8988T (cell line): ENCODE data around the gene MTARC1.
A peak's percentile ranks its signal among the peaks of the same experiment; 100 is the strongest.

Experiments
- DNase-seq: peaks from one replicate; pipeline ENCODE4 v3.0.0; 2011

The MTARC1 gene

DNA sequence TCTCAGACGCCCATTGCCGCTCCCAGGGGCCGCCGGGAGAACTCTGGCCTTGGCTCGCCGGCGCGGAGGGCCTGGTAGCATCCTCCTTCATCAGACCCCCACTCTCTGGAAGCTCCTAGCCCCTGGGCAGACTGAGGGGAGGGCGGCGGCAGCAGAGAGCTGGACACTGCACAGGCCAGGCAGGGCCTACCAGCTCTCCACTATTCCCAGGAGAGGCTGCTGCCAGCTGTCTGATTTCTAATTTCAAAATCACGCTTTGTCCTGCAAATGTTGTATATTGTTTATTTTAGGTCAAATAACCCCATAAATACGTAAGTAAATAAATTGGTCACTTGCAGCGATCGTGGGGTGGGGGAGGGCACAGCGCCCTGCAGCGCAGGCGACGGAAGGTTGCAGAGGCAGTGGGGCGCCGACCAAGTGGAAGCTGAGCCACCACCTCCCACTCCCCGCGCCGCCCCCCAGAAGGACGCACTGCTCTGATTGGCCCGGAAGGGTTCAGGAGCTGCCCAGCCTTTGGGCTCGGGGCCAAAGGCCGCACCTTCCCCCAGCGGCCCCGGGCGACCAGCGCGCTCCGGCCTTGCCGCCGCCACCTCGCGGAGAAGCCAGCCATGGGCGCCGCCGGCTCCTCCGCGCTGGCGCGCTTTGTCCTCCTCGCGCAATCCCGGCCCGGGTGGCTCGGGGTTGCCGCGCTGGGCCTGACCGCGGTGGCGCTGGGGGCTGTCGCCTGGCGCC lies at the start of gene MTARC1:
TSS of gene MTARC1 (plus strand) at position 577 of the 732 bp plus-strand sequence. CDS start at position 609, 32 bp downstream.
- DNase-seq = peak; percentile 66

DNA sequence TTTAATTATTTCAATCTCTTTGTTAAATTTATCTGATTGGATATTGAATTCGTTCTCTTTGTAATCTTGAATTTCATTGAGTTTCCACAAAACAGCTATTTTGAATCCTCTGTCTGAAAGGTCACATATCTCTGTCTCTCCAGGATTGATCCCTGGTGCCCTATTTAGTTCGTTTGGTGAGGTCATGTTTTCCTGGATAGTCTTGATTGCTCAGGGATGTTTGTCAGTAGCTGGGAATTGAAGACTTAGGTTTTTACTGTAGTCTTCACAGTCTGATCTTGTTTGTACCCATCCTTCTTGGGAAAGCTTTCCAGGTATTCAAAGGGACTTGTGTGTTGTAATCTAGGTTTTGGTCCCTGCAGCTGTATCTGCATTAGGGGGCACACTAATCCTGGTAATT lies 45.4 kb upstream of the MTARC1 start:
- no peak for DNase-seq

DNA sequence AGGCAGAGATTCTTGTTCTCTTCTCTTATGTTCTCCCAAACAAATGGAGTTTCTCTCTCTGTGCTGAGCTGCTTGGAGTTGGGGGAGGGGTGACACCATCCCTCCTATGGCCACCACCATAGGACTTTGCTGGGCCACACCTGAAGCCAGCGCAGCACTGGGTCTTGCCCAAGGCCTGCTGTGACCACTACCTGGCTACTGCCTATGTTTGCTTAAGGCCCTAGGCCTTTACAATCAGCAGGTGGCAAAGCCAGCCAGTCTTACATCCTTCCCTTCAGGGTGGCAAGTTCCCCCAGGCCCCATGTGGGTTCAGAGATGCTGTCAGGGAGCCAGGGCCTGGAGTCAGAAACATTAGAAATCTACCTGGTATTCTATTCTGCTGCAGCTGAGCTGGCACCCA lies 44.9 kb upstream of the MTARC1 start:
- DNase-seq = no peak

DNA sequence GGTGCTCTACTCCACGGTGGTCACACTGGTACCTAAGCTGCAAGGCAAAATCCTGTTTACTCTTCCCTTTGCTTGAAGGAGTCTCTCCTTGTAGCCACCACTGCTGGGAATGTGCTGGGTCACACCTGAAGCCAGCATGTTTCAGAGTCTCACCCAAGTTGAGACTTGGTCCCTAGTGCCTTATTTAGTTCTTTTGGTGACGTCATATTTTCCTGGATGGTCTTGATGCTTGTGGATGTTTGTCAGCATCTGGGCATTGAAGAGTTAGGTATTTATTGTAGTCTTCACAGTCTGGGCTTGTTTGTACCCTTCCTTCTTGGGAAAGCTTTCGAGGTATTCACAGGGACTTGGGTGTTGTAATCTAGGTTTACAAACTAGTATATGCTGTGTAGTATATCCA lies 44.2 kb upstream of the MTARC1 start:
- DNase-seq = no peak

DNA sequence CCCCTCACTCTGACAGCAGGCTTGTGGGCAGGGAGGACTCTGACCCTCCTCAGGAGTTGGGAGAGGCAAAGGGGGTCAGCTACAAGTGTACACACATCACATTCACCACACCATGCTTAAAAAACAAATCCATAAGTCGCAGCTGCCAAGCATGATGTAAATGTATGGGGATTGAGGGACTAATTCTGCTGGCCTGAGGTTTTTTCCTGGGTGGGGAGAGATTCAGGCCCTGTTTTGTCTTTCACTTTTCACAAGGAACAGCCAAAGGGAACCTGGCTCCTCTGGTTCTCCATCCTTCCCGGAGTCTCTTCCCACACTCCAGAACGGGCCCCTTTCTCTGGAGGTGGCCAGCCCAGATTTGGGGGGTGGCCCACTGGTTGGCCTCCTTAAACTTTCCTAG lies 39.9 kb upstream of the MTARC1 start:
- no peak for DNase-seq

DNA sequence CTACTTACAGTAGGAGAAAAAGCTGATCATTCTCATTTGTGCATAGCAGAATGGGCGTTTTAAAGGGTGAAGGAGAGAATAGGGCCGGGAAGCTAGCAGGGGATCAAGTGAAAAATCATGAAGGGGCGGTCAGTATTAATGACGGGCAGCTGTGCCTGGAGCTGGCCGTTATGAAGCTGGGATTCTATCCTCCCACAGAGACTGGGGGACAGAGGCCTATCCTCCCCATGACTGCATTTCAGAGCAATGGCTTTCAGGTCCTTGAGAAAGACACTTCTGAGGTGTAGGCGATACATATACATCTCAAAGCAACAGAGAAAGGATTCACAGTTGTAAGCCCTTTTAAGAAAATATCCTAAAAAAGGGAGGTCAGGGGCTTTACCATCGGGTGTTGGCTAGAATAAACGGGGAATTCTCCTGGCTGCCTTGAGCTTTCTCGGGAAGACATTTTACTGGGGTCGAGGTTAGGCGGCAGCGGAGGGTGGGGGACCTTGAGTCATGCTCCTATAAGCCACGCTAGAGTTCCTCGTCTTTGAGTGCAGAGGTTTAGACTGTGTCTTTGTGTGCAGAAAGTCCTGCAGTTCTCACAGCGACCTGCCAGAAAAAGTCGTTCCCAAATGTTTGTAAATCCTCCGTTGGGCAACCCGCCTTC lies 39.1 kb upstream of the MTARC1 start:
- no peak for DNase-seq

DNA sequence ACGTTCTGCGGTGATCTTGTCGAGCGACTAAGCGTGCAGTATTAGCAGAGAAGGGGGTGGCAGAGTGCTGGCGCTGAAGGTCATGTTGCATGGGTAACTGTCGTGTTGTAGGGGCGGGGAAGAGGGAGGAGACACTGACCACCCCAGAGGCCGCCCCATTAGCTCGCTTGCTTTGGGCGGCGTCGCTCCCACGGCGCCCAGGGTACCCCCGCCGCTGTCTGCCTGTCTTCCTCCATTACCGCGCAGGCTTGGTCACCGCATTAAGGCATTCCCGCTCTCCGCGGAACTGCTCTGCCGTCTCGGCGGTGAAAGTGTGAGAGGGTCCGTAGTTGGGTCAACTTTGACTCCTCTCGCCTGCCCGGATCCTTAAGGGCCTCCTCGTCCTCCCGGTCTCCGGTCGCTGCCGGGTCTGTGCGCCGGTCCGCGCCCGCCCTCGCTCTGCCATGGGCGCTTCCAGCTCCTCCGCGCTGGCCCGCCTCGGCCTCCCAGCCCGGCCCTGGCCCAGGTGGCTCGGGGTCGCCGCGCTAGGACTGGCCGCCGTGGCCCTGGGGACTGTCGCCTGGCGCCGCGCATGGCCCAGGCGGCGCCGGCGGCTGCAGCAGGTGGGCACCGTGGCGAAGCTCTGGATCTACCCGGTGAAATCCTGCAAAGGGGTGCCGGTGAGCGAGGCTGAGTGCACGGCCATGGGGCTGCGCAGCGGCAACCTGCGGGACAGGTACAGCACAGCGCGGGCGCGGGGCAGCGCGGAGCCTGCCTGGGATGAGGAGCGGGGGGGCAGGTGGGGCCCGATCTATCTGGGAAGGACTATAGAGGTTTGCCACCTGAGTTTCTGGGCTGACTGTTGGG lies 38.4 kb upstream of the MTARC1 start, which contains the start of gene MTARC2:
TSS of gene MTARC2 (plus strand) at position 234 of the 846 bp plus-strand sequence. CDS start at position 444, 210 bp downstream.
- DNase-seq = peak; percentile 58

DNA sequence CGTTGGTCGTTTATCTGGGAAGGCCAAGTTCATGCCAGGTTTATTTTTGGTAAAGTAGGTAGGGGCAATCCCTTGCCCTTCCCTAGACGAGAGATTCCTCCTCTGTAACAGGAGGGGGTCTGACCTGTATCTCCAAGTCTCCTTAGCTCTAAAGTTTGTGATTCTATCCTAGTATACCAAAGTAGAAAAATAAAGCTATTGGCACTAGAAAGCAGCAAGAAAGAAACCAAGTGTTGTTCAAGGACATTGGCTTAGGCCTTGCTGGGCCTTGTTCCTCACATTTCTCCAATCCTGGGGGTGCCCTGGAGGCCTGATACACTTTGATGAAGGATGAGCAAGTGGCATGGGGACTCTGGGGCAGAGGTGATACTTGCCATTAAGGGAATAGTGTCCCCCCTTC lies 37.8 kb upstream of the MTARC1 start:
- no peak for DNase-seq

DNA sequence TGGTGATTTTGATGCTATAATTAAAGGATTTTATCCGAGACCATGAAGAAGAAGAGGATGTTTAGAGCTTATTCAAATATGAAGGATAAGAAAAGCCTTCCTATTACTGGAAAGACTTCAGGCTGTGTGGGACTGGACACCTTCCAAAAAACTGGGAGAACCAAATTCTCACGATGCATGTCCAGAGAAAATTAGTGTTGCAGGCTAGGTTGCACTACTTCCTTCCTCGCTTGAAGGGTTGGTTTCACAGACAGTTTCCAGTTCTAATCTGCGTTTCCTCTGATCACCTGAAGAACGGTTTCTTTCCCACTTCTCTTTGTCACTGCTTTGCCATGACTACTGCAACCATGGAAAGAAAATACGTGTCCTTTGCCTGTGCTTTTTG lies 36.6 kb upstream of the MTARC1 start:
- DNase-seq = no peak

DNA sequence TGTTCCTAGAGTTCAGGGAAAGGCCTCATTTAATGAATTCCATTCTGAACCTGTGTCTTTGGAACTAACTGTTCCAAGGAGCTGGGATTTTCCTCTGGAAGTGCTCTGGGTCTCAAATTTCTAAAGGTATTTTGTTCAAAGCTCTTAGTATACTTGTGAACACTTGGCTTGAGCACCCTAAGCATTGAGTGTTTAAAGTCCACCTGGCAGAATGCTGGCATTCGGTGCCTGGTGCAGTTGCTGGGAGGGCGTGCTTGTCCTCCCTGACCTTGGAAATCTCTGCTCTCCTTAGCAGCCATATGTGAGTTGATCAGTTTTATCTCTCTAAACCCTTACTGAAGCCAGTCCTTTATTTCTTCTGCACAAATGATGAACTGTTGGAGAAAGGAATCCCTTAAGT lies 35.6 kb upstream of the MTARC1 start:
- no peak for DNase-seq

DNA sequence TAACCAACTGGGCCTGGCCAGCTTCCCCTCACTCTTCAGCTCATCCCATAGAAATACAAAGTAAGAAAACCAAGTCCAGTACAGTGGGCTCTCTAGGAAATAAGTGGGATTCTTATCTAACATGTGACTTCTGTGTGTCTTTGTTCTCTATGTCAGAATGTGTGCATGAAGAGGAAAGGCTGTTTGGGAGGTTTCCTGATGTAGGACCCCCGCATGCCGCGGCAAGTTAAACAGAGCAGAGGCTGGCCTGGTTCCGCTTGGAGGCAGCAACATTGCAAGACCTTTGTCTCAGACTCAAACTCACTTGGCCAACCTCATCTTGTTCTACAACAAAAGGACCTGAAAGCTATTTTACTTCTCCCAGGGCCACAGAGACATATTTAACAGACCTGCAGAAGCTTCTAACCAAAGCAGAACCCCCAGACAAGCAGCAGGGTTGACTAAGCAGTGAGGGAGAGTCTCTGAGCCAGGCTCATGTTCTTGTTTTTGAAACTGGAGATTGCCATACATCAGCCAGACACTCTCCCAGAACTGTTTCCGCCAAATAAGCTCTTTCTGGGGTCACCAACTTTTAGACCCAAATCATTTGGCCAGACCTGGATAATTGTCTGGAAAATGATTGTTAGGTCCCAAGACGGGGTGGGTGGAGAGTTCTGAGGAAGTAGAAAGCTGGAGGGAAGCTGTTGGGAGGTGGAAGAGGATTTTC lies 32.3 kb upstream of the MTARC1 start:
- no peak for DNase-seq

DNA sequence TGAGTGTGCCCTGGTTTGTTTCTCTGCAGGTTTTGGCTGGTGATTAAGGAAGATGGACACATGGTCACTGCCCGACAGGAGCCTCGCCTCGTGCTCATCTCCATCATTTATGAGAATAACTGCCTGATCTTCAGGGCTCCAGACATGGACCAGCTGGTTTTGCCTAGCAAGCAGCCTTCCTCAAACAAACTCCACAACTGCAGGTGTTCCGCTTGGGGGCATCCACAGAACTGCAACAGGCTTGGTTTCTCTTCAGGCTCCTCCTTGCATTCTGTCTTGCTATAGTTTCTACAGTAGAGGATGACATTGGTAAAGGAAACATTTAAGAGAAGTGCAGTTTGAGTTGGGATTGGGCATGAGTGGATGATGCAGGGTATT lies 31.8 kb upstream of the MTARC1 start:
- no peak for DNase-seq

DNA sequence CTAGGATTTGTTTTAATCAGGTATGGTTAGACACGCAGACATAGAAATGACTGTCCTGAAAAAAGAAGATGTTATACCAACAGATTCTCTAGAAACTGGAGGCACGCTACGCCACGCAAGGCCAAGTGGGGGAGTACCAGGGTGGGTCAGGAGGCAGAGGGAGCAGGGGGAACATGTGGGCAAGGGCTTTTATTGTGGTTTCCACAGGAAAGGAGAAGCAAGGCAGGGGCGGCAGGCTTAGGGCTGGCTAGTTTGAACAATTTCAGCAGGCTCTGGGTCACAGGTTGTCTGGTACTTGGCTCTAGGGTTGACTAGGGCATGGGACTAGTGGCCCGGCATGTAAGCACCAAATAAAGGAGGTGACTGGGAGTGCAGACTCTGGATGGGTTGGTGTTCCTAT lies 31.4 kb upstream of the MTARC1 start:
- DNase-seq = no peak

DNA sequence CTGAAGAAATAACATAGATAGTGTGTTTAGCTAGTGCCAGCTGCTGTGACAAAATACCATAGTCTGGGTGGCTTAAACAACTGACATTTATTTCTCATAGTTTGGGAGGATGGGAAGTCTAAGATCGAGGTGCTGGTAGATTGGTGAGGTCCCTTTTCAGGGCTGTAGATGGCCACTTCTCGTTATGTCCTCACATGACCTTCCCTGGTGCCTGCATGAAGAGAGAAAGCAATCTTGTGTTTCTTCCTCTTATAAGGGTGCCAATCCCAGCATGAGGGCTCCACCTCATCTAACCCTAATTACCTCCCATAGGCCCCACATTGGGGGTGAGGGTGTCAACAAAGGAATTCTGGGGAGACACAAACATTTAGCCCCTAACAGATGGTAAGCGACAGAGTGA lies 29.3 kb upstream of the MTARC1 start:
- no peak for DNase-seq

DNA sequence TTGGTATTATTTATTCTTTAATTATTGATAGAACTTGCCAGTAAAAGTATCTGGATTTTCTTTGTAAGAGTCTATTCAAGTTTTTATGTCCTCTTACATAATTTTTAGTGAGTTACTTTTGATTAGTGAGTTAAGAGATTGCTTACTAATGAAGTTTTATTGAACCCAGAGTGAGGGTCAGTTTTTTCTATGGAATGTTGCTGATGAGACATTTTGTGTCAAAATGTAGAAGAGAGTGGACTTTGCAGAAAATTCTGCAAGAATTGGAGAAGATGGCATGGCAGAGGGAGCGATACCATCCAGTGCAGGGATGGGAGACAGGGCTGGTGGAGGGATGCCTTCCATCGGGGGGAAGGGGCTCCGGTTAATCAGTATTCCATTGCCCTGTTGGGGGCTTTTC lies 27.6 kb upstream of the MTARC1 start:
- DNase-seq = no peak

DNA sequence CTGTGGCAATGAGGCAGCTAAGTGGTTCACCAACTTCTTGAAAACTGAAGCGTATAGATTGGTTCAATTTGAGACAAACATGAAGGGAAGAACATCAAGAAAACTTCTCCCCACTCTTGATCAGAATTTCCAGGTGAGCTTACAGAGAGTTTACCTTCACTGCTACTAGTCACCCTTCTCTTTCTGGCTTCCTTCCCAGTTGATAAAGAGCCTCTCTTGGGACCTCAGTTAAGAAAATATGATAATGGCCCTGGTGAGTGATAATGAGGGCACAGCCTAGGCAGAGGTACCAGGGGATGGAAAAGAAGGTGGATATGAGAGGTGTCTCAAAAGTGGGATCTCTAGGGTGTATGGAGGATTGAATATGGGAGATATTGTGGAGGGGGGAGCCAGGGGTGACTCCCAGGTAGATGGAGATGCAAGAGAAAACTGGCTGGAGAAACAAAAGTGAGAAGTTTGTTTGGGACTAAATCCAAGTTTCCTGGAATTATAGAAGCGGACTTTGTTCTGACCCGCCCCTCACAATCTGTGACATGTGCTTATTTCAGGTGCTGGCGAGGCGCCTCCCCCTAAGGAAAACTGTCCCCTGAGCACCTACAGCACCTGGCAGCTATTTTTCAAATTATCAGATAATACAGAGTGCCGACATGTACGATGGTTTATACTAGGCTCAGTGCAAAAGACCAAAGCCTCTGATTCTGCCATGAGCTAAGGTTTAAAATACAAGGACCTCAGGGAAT lies 24.9 kb upstream of the MTARC1 start:
- DNase-seq = no peak

DNA sequence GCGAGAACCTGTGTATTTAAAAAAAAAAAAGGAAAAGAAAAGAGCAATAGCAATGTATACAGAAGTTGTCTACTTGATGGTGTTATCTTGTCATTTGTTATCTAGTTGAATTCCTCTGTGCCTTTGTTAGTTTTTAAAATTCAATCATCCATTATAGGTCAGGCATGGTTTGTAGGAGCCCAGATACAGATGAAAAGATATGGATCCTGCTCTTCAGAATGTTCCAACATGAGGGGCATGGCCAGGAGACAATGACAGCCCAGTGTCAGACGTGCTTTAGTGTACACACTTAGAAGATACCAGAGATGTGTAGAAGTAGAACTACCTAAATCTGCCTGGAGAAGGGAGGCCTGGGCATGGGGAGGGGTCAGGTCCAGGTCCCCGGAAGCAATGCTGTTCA lies 22.0 kb upstream of the MTARC1 start:
- no peak for DNase-seq

DNA sequence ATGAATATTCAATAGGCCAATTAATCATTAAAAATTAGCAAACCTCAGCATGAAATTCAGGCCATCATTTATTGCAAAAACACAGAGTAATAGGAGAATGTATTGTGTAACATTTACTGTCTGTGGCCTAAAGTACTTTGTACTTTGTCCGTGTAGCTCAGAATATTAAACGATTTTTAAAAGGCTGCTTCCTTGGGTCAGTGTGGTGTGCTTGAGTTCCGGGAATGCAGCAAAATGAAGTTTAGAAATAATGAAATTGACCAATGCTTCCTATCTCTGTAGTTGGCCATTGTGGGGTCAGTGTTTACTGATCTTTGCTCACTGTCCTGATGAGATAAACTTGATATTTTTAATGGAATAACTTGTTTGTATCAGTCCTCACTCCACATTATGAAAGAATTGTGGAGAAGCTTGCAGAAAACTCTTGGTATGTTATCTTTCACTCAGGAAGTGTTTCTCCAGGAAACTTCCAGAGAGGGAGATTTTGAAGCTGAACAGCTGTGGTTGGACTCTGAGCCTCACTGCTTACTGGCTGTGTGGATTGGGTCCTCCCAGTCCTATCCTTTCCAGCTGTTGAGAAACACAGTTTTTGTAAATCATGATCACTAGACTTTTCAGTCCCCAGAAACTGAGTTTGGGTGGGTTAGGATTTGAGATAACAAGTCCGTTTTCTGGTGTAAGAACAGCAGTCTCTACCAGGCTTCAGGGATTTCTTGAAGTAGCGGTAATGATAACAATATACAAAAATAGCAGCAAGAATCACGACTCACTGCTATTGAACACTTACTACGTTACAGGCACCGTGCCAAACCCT lies 19.2 kb upstream of the MTARC1 start:
- no peak for DNase-seq

DNA sequence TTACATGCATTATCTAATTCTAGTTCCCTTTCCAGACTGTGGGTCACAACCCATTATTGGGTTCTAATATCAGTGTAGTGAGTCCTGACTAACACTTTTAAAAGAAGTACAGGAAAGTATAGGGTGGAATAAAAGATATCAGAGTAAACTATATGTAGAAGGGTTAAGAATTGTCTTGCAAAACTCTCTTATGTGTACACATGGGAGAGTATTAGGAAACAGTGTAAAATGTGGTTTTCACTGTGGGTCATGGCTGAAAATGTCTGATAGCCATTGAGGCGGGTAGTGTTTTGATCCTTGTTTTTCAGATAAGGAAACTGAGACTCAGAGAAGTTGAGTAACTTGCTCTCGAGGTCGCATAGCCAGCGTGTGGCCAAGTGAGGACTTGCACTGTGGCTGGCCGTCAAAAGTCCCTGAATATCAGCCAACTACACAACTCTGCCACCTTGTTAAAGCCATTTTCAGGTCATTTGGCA lies 18.5 kb upstream of the MTARC1 start:
- DNase-seq = no peak

DNA sequence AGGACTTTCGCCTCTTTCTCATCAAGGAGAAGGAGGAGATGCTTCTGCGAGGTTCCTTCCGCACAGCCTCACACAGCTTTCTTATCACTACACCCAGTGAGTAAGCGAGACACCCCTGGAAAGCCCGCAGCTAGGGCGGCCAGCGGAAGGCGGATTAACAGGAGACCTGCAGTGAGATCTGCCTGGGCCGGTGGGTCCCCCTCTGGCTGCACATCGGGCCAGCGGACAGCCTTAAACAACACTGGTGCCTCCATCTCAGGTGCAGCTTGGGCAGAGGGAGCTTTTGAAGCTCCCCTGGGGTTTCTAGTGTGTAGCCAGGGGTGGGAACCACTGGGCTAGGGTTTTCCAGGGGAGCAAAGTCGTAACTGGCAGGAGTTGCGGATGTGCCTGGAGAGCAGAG lies 17.5 kb upstream of the MTARC1 start:
- DNase-seq = no peak

DNA sequence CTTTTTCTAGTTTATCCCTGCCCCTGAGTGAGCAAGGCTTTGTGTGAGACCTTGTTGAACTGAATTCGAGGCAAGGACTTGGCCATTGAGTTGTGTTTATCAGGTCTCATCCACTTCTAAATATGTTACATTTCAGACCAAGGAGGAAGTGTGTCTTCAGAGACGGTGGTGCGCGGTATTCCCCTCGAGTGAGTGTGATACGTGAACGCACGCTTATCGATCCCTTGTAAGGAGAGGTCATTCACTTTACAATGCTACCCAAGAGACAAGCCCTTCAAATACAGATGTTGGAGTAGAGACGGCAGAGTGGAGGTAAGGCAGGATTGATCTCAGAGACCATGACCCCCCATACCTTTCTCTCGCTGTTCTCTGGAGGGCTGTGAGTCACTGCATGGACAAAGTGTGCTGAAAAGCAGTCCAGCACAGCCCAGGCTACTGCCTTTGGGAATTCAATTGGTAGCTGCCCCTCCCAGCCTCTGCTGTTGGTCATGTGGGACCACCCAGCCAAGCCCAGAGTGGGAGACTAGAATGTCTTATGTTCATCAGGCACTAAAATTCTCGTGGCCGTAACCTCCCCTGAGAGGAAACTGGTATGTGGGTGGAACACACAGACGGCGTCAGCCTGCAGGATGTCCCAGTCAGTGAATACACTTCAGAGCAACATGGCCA lies 16.3 kb upstream of the MTARC1 start:
- no peak for DNase-seq
